ENCODE measurements around the gene PRSS33.

The PRSS33 gene

DNA sequence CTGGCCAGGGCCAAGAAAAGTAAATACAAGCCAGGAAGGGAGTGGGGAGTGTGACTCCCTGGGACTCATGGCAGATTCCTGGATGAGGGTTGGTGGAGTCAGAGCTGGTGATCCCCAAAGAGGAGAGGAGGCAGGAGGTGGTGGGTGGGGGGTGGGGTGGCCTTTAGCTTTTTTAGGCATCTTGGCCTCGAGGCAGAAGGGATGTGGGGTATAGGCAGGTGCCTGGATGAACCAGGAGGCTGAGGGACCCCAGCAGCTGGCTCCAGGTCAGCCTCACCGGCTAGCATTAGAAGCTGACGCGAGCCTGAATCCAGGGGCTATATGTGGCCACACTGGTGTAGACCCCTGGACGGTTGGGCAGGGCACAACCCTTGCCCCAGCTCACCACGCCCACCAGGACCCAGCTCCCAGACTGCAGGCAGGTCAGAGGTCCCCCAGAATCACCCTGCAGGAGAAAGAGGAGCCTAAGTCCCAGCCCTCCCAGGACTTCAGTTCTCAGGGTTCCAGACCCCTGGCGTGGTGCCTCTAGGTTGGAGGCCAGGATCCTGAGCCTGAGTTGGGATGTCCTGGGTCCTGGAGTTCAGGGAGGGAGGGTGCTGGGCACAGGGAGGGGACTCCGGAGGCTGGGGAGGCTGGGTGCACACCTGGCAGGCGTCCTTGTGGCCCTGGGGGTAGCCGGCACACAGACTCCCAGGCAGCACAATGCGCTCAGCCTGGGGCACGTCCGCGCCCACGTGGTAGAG, 2.8 kb downstream of the PRSS33 start:
- no peak overlapping the region for H4K8ac ChIP-seq (ENCODE audit: low read depth, low read length)
- H4K5ac ChIP-seq (ENCODE audit: low read length) = no peak overlapping the region
- H3K4ac ChIP-seq (ENCODE audit: low read depth, low read length) = no peak overlapping the region
- no peaks in the 10 kb centered on the region for H3K36me3 ChIP-seq (ENCODE audit: control insufficient read depth, insufficient read depth, low read length)
- H3K79me1 ChIP-seq (ENCODE audit: low read length) = no peaks in the 10 kb centered on the region
- no CpG with 5 or more reads among the region's 15 CpGs for WGBS (ENCODE audit: extremely low coverage, insufficient coverage, low lambda C conversion rate)
- no peak overlapping the region for H3K9ac ChIP-seq (ENCODE audit: low read length)
- no peak overlapping the region for H3K4me3 ChIP-seq (ENCODE audit: low read length)
- no peak overlapping the region for H3K56ac ChIP-seq (ENCODE audit: low read length)
- H3K4me2 ChIP-seq (ENCODE audit: low read length) = no peak overlapping the region
- H3K18ac ChIP-seq (ENCODE audit: low read length) = no peak overlapping the region
- no peak overlapping the region for H2BK15ac ChIP-seq (replicated peaks; ENCODE audit: low read depth)
- no peak for DNase-seq
- no peaks in the 10 kb centered on the region for H3K79me2 ChIP-seq (ENCODE audit: control insufficient read depth, insufficient read depth, low read length)
- no peak overlapping the region for H3K23ac ChIP-seq (ENCODE audit: low read length)
- H3K27ac ChIP-seq (ENCODE audit: low read depth, low read length) = no peak overlapping the region
- no peak overlapping the region for H2BK5ac ChIP-seq (ENCODE audit: low read length)
- no peaks in the 10 kb centered on the region for H3K27me3 ChIP-seq (ENCODE audit: insufficient read depth, low read length, poor library complexity)
- H3K4me1 ChIP-seq (ENCODE audit: control insufficient read depth, low read depth, low read length) = no peaks in the 10 kb centered on the region
- H2BK120ac ChIP-seq (ENCODE audit: low read depth, low read length) = no peak overlapping the region
- no peak overlapping the region for H2AK5ac ChIP-seq (ENCODE audit: low read length)

DNA sequence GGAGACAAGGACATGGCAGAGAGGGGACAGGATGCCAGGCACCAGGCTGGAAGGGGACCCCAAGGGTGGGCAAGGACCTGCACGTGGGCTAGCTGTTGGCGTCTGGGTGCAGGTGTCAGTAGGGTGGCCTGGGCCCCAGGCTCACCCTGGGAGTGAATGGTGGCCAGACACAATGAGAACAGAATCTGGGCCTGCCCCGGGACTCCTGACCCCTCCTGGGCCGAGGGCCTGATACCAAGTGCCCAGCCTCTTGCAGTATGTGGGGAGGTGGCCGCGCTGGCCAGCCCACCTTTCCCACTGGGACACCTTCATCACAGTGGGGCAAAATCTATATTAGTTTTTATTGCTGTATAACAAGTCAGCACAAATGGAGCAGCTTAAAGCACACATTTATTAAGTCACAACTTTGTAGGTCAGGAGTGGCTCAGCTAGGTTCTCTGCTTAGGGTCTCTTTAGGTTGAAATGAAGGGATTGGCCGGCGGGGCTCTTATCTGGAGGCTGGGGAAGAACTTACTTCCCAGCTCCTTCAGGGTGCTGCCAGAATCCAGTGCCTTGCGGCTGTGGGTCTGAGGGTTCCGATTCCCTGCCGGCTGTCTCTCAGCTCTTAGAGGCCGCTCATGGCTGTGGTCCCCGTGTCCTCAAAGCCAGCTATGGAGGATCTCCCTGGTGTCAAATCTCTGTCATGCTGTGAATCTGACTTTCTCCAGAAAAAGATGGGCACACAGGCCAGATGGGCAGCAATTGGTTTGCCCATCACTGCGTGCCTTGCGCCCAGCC, 3.6 kb downstream of the PRSS33 start:
- no peak overlapping the region for H4K8ac ChIP-seq (ENCODE audit: low read depth, low read length)
- no peak overlapping the region for H2BK15ac ChIP-seq (replicated peaks; ENCODE audit: low read depth)
- no peak overlapping the region for H3K18ac ChIP-seq (ENCODE audit: low read length)
- no peak overlapping the region for H3K56ac ChIP-seq (ENCODE audit: low read length)
- WGBS (ENCODE audit: extremely low coverage, insufficient coverage, low lambda C conversion rate) = no CpG with 5 or more reads among the region's 15 CpGs
- no peaks in the 10 kb centered on the region for H3K4me1 ChIP-seq (ENCODE audit: control insufficient read depth, low read depth, low read length)
- no peak overlapping the region for H3K4me2 ChIP-seq (ENCODE audit: low read length)
- no peaks in the 10 kb centered on the region for H3K79me2 ChIP-seq (ENCODE audit: control insufficient read depth, insufficient read depth, low read length)
- H2BK5ac ChIP-seq (ENCODE audit: low read length) = no peak overlapping the region
- no peak overlapping the region for H3K23ac ChIP-seq (ENCODE audit: low read length)
- H3K27me3 ChIP-seq (ENCODE audit: insufficient read depth, low read length, poor library complexity) = no peaks in the 10 kb centered on the region
- DNase-seq = no peak
- H3K4me3 ChIP-seq (ENCODE audit: low read length) = no peak overlapping the region
- H2BK120ac ChIP-seq (ENCODE audit: low read depth, low read length) = no peak overlapping the region
- no peak overlapping the region for H3K27ac ChIP-seq (ENCODE audit: low read depth, low read length)
- H3K9ac ChIP-seq (ENCODE audit: low read length) = no peak overlapping the region
- no peaks in the 10 kb centered on the region for H3K79me1 ChIP-seq (ENCODE audit: low read length)
- H4K5ac ChIP-seq (ENCODE audit: low read length) = no peak overlapping the region
- H2AK5ac ChIP-seq (ENCODE audit: low read length) = no peak overlapping the region
- no peak overlapping the region for H3K4ac ChIP-seq (ENCODE audit: low read depth, low read length)
- no peaks in the 10 kb centered on the region for H3K36me3 ChIP-seq (ENCODE audit: control insufficient read depth, insufficient read depth, low read length)

DNA sequence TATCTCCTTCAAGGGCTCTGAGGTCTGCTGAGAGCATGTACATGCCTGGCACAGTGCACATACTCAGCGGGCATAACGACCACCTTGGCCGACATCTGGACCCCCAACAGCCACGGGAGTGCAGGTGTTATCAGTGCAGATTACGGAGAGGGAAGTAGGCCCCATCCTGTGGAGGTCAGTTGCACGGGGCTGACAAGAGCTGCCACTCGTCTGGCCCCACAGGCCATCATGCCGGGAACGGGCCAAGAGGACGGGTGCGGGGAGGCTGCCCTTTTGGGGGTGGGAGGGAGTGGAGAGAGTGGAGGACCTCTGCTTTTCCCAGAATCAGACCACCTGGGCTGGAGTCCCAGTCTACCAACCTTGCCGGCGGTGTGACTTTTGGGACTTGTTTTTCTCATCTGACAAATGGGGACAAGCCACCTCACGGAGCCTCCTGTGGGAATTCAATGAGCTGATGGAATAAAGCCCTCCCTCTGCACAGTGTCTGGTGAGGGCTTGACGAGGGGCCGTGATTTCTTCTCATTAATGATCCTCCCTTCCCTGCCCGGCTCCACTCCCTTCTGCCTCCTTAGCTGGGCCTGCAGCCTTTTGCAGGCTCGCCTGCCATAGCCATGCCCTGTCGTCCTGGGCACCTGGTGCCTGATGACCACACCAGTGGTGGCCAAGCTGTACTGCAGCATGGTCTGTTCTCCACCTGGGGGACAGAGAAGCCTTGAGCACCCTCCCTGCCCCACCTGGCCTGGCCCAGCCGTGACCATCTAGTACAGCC, 4.6 kb downstream of the PRSS33 start:
- H3K9ac ChIP-seq (ENCODE audit: low read length) = no peak overlapping the region
- no peak overlapping the region for H3K4me2 ChIP-seq (ENCODE audit: low read length)
- no peak overlapping the region for H3K23ac ChIP-seq (ENCODE audit: low read length)
- no peak overlapping the region for H3K4ac ChIP-seq (ENCODE audit: low read depth, low read length)
- H3K79me1 ChIP-seq (ENCODE audit: low read length) = peaks cover 2% of the 10 kb centered on the region
- no peak overlapping the region for H3K18ac ChIP-seq (ENCODE audit: low read length)
- H2AK5ac ChIP-seq (ENCODE audit: low read length) = no peak overlapping the region
- no peak overlapping the region for H3K56ac ChIP-seq (ENCODE audit: low read length)
- no peak overlapping the region for H3K27ac ChIP-seq (ENCODE audit: low read depth, low read length)
- no peak overlapping the region for H2BK15ac ChIP-seq (replicated peaks; ENCODE audit: low read depth)
- no peak overlapping the region for H4K5ac ChIP-seq (ENCODE audit: low read length)
- peaks cover 4% of the 10 kb centered on the region for H3K4me1 ChIP-seq (ENCODE audit: control insufficient read depth, low read depth, low read length)
- no peak overlapping the region for H2BK5ac ChIP-seq (ENCODE audit: low read length)
- peak; percentile 26 for DNase-seq
- no peak overlapping the region for H2BK120ac ChIP-seq (ENCODE audit: low read depth, low read length)
- H3K27me3 ChIP-seq (ENCODE audit: insufficient read depth, low read length, poor library complexity) = no peaks in the 10 kb centered on the region
- H3K4me3 ChIP-seq (ENCODE audit: low read length) = no peak overlapping the region
- WGBS (ENCODE audit: extremely low coverage, insufficient coverage, low lambda C conversion rate) = no CpG with 5 or more reads among the region's 20 CpGs
- H4K8ac ChIP-seq (ENCODE audit: low read depth, low read length) = no peak overlapping the region
- H3K79me2 ChIP-seq (ENCODE audit: control insufficient read depth, insufficient read depth, low read length) = no peaks in the 10 kb centered on the region
- no peaks in the 10 kb centered on the region for H3K36me3 ChIP-seq (ENCODE audit: control insufficient read depth, insufficient read depth, low read length)

GRCh38 chr16:2779978-2780898, 7.1 kb downstream of the PRSS33 start:
- peaks cover 7% of the 10 kb centered on the region for H3K79me1 ChIP-seq (ENCODE audit: low read length)
- H3K4me2 ChIP-seq (ENCODE audit: low read length) = no peak overlapping the region
- H3K9ac ChIP-seq (ENCODE audit: low read length) = no peak overlapping the region
- no peak overlapping the region for H2BK15ac ChIP-seq (replicated peaks; ENCODE audit: low read depth)
- peaks cover 4% of the 10 kb centered on the region for H3K4me1 ChIP-seq (ENCODE audit: control insufficient read depth, low read depth, low read length)
- no peak overlapping the region for H4K8ac ChIP-seq (ENCODE audit: low read depth, low read length)
- no peak overlapping the region for H2BK5ac ChIP-seq (ENCODE audit: low read length)
- H4K5ac ChIP-seq (ENCODE audit: low read length) = no peak overlapping the region
- DNase-seq = no peak
- H3K4ac ChIP-seq (ENCODE audit: low read depth, low read length) = no peak overlapping the region
- no peak overlapping the region for H3K23ac ChIP-seq (ENCODE audit: low read length)
- no peak overlapping the region for H3K56ac ChIP-seq (ENCODE audit: low read length)
- no peak overlapping the region for H2AK5ac ChIP-seq (ENCODE audit: low read length)
- no peak overlapping the region for H3K4me3 ChIP-seq (ENCODE audit: low read length)
- no peak overlapping the region for H3K18ac ChIP-seq (ENCODE audit: low read length)
- no peak overlapping the region for H2BK120ac ChIP-seq (ENCODE audit: low read depth, low read length)
- no peak overlapping the region for H3K27ac ChIP-seq (ENCODE audit: low read depth, low read length)
- no CpG with 5 or more reads among the region's 17 CpGs for WGBS (ENCODE audit: extremely low coverage, insufficient coverage, low lambda C conversion rate)
- H3K36me3 ChIP-seq (ENCODE audit: control insufficient read depth, insufficient read depth, low read length) = no peaks in the 10 kb centered on the region
- peaks cover 14% of the 10 kb centered on the region for H3K79me2 ChIP-seq (ENCODE audit: control insufficient read depth, insufficient read depth, low read length)
- no peaks in the 10 kb centered on the region for H3K27me3 ChIP-seq (ENCODE audit: insufficient read depth, low read length, poor library complexity)

- Histone ChIP-seq H3K9ac (ENCODE audit: low read length) (no peak overlapping the region), H3K4me2 (ENCODE audit: low read length) (no peak overlapping the region), H3K27me3 (ENCODE audit: insufficient read depth, low read length, poor library complexity) (no peaks in the 10 kb centered on the region), H2BK120ac (ENCODE audit: low read depth, low read length) (no peak overlapping the region), H3K4ac (ENCODE audit: low read depth, low read length) (no peak overlapping the region), H3K79me2 (ENCODE audit: control insufficient read depth, insufficient read depth, low read length) (peaks cover 15% of the 10 kb centered on the region), H3K18ac (ENCODE audit: low read length) (no peak overlapping the region), H3K4me1 (ENCODE audit: control insufficient read depth, low read depth, low read length) (peaks cover 4% of the 10 kb centered on the region), H4K8ac (ENCODE audit: low read depth, low read length) (no peak overlapping the region), H3K79me1 (ENCODE audit: low read length) (peaks cover 9% of the 10 kb centered on the region), H3K36me3 (ENCODE audit: control insufficient read depth, insufficient read depth, low read length) (no peaks in the 10 kb centered on the region), H2BK5ac (ENCODE audit: low read length) (no peak overlapping the region), H3K56ac (ENCODE audit: low read length) (no peak overlapping the region), H3K23ac (ENCODE audit: low read length) (no peak overlapping the region), H3K4me3 (ENCODE audit: low read length) (no peak overlapping the region), H3K27ac (ENCODE audit: low read depth, low read length) (no peak overlapping the region), H2BK15ac (replicated peaks; ENCODE audit: low read depth) (no peak overlapping the region), H4K5ac (ENCODE audit: low read length) (no peak overlapping the region), H2AK5ac (ENCODE audit: low read length) (no peak overlapping the region)
- WGBS (ENCODE audit: extremely low coverage, insufficient coverage, low lambda C conversion rate) = no CpG with 5 or more reads among the region's 23 CpGs
- DNase-seq = no peak
Observed at GRCh38 chr16:2779151-2779920, 8.0 kb downstream of the PRSS33 start.
